NK-92 (cell line): Measurements from ENCODE around the gene PHC2.

Source experiments
- DNase-seq: peaks from one replicate; lab custom pipeline; 2025; ENCODE audit not compliant: unreplicated experiment; lab: John Stamatoyannopoulos, UW

Gene PHC2

DNA sequence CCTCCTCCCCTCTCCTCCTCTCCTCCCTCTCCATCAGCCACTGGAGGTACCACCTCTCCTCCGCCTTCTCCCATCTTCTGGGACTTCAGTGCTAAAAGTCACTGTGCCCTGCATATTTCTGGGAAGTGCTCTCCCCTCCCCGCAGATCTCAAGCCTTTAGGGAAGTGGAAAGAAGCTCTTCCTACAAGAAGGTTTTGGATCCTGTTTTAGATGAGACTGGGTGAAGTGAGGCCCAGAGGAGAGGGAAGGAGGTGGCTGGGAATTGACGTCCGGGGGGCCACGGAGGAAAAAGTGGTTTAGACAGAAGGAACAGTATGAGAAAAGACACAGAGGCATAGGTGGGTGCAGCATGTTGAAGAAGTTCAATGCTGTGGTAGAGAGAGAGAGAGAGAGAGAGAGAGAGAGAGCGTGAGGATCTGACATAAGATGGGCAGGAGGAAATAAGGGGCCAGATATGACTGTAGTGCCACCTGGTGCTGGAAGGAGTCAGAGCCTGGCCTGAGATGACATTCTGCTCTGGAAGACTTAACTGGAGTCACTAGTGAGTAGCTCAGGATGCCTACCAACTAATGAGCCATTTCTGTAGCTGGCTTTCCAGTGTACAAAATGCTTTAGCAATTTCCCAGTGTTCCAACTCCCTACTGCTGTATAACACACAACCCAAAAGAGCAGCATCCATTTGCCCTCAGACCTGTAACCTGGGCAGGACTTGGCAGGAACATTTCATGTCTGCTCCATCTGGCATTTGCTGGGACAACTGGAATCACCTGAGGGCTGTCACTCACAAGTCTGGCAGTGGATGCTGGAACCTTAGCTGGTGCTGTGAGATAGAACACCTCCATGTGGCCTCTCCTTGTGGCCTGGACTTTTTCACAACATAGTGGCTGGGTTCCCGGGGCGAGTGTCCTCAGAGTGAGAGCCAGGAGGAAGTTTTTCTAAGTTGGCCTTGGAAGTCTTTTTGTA, 24.9 kb upstream of the PHC2 start:
- DNase-seq, result no peak

- no peak for DNase-seq
Observed at GRCh38 chr1:33454646-33455282, 23.9 kb upstream of the PHC2 start.

- no peak for DNase-seq
Observed at GRCh38 chr1:33446590-33446989, 15.7 kb upstream of the PHC2 start.

DNA sequence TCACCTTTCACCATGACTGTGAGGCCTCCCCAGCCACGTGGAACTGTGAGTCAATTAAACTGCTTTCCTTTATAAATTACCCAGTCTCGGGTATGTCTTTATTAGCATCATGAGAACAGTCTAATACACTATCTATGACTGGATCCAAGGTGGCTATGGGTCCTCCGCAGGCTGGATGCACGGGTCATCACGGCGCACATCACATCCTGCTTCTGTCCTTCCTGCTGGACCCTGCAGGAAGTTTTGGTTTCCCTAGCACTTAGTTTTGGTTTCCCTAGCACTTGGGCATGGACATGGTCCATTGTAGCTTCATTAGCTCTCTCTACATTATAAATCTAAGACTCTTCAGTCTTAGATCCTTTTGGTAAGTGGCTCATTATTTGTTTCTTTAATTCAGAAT, 14.2 kb upstream of the PHC2 start:
- no peak for DNase-seq

DNA sequence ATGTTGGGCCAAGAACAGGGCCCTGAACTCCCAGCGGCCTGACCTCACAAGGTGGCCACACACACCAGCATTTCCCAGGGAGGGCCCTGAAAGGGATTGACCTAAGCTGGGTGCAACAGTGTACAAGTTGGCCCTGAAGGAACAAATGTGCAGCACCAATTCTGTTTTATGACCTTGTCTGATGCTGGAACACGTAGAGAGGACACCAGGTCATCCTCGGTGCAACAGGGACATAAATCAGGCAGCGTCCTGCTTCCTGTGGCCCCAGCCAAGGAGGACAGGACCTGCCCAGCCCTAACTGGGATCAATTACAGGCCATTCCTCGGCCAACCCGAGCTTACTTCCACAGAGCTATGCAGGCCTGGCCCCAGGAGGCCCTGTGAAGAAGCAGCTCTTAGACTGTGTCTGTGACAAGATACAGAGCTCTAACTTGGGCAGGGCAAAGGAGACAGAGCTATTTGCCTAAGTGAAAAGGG, 12.8 kb upstream of the PHC2 start:
- no peak for DNase-seq

DNA sequence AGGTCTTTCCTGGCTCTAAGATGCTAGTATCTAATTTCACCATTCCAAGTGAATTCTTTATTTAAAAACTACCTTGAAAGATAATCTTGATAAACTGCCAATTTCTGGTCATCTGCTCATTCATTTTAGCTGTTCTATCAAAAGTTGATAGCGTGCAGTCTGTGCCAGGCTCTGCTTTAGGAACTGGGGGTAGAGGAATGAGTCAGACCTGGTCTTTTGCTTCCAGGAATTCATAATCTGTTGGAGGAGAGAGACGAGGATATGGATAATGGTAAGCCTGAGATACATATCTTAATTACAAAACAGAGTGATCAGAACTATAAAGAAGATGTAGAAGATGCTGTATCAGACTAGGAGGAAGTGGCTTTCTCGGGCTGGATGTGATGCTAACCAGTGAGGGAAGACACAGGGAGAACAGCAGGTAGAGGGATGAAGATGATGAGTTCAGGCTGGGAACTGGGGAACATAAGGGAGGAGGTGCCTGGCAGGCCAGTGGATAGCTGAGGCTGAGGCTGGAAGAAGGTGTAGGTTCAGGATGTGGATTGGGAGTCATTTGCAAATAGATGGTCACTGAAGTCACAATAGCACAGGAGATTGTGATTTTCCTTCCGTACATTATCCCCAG, 12.3 kb upstream of the PHC2 start:
- no peak for DNase-seq

- DNase-seq, result no peak
Observed at GRCh38 chr1:33442141-33442540, 11.2 kb upstream of the PHC2 start.

- DNase-seq, result no peak
Observed at GRCh38 chr1:33441088-33441745, 10.3 kb upstream of the PHC2 start.

- no peak for DNase-seq
Observed at GRCh38 chr1:33439662-33440061, 8.8 kb upstream of the PHC2 start.

- no peak for DNase-seq
Observed at GRCh38 chr1:33438364-33439160, 7.7 kb upstream of the PHC2 start.

- DNase-seq, result no peak
Observed at GRCh38 chr1:33436557-33437285, 5.8 kb upstream of the PHC2 start.

DNA sequence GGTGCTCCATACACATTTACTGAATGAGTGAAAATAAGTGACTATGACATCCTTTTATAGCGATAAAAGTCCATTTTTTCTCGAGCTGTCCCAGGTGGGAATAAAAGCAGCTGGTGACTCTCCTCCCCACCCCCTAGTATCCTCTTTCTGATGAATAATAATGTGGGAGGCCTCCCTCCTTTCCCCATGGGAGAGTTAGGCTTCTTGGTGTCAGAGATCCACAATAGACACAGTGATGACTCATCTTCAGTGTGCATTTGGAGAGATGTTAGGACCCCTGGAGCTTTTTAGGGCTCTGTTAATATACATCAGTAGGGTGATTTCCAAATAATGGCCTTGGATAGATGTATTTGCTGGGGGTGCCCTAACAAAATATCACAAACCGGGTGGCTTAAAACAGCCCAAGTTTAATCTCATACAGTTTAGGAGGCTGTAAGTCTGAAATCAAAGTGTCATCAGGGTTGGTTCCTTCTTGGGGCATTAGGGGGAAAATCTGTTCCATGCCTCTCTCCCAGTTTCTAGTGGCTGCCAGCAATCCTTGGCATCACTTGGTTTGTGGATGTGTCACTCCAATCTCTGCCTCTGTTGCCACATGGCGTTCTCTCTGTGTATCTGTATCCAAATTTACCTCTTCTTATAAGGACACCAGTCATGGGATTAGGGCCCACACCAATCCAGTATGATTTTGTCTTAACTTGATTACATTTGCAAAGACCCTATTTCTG, 4.4 kb upstream of the PHC2 start:
- DNase-seq, result no peak

- no peak for DNase-seq
Observed at GRCh38 chr1:33434363-33434750, 3.5 kb upstream of the PHC2 start.

GRCh38 chr1:33433509-33434362, 2.8 kb upstream of the PHC2 start:
- no peak for DNase-seq

GRCh38 chr1:33429856-33430691, 821 bp downstream of the PHC2 start:
- DNase-seq, result no peak

DNA sequence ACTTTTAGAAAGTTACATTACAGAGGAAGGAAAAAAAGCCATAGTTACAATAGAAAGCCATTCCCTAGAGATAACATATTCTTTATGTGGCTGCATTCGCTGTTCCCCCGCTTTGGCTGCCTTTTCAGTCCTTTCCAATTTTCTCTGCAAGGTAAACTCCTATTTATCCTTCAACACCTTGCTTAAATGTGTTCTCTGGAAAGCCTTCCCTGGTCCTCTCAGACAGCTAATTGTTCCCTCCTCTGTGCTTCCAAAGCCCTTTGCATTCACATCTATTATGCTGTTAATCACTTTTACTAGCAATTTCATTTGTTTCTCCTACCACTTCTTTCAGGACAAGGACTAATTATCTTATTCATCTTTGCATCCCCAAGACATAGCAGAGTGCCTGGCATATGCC, 1.6 kb downstream of the PHC2 start:
- no peak for DNase-seq

DNA sequence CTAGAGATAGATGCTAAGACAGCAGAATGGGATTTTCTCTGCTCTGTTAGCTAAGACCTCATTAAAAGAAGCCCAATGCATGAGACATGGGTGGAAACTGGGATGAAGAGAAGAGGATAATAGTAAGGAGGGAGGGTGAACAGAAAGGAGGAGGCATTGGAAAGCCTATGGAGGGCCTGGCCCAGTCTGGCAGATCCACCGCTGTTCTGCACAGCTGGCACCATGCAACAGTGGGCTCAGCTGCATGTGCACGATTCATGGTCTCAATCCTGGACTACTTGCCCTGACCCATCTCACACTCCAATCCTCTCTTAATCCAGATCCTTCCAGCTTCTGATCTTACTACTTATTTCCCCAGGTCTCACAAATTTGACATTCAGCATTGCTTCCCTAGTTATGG, 2.2 kb downstream of the PHC2 start:
- no peak for DNase-seq
